Right renal cortex interstitium (tissue), 3 donors: ENCODE data around the gene DGKG. TPM values are rescaled to one million over a fixed set of nuclear protein-coding genes. Genes with fewer than 3 reads are reported as not detected.

Source experiments
- DNase-seq, 3 donors: peaks; one replicate each; pipeline ENCODE4 v3.0.0-alpha.2; 2013; ENCODE audit warnings: low read depth in 3 of 3, low spot score in 2 of 3
- polyA plus RNA-seq, 3 donors: library from polyadenylated mRNA; unstranded; fragments of 120-200 nt; gene quantifications; one replicate each; pipeline ENCODE4 v1.2.1, GENCODE V29; 2013; ENCODE audit not compliant: insufficient read length in 3 of 3

The DGKG gene
- polyA plus RNA-seq, 3 donors: 0.44 to 0.78 (median 0.71) TPM

DNA sequence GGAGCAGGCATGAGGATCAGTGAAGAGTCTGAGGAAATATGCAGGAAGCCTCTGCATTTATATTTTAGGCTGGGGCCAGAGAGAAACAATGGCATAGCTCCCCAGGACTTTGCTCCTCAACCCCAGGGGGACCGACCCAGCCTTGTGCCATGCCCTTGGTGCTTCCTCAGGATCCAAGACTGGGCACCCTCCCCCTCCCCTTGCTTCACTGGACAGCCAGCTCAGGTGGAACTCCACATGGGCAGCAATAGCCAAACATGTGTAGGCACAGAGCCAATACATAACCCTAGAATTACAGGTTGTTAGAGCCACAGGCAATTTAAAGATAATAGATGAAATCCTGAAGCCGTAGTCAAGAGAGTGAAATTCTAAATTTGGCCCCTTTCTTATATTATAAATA is 180.1 kb downstream of the DGKG start:
- no peak for DNase-seq

DNA sequence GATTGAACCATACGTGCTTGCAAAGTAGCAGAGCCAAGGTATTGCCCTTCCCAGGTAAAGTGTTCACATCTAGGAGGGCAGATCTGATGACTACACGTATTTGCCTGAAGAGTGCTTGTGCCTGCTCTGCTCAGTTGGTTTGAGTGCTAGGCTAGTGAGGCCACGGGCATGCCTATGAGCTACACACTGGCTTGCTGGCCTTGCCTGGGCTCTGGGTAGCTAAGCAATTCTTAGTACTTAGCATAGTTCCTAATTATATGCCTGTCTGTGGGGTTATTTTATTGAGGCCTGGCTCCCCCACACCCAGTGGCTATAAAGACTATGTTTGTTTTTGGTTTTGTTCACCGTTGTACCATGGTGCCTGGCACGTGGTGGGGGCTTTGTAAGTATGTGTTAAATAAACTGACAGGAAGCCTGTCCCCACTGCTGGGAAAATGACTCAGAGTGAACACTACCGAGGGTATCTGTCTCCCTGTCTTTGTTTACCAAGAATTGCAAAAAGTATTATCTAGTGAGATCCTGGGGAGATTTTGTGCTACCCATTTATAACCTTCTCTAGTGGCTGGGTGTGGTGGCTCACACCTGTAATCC is 181.0 kb downstream of the DGKG start:
- no peak for DNase-seq

DNA sequence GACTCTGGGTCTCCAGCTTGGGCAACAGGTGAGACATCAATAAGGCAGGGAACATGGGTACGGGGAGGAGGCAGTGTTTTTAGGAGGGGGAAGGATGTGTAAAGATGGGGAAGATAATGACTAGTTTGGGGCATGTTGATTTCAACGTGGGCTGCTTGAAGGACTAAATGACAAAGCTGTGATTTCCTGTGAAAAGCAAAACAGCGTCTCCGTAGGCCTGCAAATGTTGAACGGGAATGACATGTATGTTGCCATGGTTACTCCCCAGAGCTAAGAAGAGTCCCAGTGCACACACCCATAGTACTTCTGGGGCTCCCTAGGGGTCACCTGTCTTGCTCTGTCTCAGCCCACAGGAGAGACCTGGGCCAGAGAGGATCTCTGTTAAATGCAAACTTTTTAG is 181.9 kb downstream of the DGKG start:
- DNase-seq: no peak

DNA sequence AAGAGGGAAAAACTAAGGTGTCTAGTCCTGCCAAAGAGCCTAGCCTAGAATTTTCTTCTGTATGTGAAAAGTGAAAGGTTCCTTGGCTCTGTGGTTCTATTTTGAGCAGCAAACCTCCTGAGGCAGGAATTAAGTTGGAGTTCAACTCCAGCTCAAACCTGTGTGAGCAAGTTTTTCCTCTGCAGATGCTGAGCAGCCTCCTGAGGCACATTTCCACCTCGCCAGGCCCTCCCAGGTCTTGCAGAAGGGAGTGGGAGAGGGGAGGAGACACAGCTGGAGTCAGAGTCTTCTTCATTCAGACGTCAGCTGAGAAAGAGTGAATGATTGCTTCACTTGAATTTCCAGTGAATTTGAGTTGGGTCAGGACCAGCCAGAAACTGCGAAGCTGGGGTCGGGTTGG is 183.6 kb downstream of the DGKG start:
- no peak for DNase-seq

DNA sequence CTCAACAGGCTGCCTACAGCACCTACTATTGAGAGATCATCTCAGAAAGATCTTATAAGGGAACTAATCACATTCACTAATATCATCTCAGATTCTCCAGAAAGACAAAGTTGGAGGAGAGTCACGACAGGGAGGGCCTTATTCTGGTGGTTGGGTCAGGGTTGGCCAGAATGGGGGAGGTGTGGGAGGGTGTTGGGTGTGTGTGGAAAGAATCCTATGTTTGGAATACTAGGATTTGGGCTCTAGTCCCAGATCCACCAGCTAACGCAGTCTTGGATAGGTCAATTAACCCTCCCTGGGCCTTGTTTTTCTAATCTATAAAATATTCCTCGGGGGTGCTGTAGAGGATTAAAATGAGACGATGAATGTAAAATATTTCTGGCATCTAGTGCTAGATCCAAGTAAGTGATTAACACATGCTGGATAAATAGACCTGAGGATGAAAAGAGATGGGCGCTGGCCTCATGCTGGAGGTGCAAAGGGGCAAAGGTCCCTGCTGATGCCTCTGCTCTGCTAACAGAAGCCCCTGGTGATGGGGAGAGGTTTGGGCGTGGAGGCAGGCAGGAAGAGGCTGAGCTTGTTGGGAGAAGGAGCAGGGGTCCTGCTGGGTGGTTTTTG is 185.6 kb downstream of the DGKG start:
- DNase-seq: no peak

DNA sequence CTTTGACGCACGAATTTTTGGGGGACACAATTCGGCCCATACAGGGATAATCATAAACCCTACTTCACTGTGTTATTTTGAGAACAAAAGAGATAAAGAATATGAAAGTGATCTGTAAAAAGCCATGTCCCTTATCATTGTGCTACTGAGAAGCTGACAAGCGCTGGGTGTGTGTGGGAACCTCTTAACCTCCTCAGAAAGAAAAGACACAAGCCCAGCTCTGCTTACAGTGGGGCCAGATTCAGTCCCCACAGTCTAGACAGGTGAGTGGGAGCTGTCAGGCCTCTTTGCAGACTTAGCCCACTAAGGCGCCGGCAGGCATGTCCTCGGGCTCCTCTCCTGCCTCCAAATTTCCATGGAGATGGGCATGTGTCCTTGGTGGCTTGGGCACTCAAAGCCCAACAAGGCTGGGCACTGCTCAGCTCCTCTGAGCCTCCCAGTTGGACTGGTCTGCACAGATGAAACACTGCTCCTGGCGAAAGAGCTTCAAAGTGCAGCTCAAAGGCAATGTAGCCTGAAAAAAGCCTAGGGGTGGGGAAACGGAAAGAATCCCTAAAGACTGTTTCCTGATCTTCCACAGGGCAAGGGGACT is 188.7 kb downstream of the DGKG start:
- no peak for DNase-seq

DNA sequence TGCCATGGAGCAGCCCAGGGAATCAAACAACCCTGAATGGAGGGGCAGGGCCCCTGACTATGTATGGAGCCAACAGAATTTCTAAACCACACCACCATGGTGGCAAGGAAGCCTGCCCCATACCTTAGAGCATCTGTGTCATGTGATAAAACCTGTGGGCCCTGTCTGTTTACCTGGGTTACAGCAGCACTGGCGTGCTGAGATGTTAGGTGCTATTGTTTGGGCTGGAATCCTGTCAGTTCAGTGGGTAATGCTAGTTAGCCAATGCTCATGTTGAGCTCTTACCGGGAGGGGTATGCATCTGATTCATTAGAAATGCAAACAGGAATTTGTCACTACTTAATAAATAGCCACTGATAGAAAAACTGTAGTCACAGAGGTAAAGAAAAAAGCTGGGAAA is 189.7 kb downstream of the DGKG start:
- DNase-seq: no peak

DNA sequence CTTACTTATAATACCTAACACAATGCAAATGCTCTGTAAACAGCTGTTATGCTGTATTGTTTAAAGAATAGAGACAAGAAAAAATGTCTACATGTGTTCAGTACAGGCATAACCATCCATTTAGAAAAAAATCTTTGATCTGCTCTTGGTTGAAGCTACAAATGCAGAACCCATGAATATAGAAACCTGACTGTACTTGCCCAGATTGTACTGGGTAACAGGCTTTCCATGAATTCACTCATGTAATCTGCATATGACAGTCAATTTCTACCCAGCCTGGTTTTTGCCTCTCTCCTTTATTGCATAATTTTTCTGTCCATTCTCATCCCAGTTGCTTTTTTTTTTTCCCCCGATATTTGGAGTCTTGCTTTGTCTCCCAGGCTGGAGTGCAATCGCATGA is 190.5 kb downstream of the DGKG start:
- DNase-seq: no peak

DNA sequence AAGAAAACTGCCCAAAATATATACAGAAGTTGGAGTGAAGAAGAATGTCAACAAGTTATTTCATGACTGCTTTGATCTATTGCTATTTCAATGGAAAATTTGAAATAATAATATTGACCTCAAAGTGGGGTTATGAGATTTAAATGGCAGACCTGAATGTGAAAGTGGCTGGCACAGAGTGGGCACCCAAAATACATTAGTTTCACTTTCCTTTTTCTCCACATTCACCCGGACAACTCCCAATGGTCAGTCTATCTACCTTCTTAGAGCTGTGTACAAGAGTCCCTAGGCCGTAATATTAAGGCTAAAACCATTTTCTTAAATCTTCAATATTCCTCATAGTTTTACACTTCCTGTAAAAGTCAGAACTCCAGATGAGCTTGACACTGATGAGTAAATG is 191.5 kb downstream of the DGKG start:
- DNase-seq: no peak

DNA sequence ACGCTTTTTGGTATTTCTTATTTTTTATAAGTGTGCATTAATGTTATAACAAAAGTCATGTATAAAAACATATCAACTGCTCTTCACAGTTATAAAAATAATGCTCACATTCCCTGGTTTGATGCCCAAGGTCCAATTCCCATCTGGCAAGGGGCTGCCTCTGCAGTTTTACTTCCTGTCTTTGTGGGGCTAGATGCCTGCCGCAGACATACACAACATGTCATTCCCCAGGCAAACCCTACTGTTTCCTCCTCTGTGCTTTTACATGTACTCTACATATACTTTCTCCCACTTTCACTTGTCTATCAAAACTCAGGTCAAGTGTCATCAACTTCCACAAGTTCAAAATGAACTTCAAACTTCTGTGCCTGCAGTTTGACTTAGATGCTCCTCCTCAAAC is 192.7 kb downstream of the DGKG start:
- no peak for DNase-seq

DNA sequence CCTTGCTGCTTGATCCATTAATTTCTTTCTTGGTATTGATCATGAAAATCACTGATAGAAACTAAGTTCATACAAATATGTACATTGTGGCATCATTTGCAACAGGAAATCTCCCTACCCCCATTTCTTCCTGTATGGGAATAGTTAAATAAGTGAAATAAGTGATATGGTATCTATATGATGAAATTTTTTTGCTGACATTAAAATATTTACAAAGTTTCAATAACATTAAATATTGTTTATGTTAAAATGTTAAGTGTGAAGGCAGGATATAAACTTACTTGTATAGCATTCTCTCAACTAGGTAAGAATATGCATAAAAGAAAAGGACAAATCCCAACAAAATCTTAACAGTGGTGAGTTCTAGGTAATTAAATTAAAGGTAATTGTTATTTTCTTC is 193.1 kb downstream of the DGKG start:
- no peak for DNase-seq

DNA sequence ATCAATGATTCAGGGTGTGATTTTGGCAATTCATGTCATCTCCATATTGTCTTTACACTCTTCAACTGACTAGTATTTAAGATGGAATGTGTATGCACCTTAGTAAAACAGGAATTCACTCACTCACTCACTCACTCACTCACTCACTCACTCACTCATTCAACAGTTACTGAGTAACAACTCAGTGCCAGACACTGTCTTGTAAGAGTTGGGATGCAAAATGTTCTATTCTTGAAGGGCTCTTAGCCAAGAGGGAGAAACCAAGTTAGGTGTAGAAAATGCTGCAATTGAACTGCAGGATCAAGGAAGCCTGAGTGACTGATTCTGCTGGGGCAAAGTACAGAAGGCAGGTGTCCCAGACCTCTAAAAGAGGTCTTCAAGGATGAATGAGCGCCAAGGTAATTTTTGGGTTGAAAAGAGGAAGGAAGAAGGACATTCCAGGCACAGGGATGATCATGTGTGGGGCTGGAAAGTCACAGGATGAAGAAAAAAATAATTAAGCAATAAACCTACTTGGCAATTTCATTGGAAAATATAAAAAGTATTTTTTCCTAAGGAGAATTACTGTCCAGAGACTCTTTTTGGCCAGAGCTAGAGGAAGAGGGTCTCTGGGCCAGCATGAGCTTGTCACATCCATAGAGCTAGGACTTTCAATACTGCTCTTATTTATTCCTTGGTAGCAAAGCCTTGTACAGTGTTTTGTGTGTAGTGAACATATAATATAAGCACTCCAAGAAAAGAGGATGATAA is 194.2 kb downstream of the DGKG start:
- no peak for DNase-seq

DNA sequence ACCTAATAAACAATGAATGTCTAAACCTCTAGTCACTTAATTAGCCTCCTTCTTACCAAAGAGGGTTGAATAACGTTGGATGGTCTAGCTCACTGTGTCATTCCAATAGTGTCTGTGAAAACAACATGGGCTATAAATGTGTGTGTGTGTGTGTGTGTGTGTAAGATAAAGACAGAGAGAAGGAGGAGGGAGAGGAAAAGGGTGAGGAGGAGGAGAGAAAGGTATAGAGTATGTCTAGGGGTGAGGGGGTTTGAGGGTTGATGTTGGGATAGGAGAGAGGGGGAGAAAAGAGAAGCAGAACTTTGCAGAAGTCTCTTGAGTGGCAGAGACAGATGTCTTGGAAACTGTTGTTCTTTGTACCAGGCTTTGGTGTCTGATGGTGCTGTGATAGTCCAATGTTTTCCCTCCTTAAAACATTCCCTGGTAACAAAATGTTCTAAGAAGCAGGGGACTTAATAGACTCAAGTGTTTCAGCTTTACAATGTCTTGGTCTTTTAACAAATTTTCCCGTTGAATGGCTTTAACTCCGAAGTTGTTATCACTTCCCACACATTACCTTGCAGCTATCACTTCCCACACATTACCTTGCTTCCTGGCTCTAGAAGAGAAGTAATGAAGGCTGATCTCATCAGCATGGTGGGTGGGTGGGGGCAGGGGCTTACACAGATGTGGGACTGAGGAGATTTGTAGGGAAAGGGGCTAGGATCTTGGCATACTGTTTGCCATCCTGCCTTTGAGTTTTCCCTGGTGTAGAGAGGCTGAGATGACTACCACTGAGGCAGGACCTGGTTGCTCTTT is 195.3 kb downstream of the DGKG start:
- DNase-seq: no peak

DNA sequence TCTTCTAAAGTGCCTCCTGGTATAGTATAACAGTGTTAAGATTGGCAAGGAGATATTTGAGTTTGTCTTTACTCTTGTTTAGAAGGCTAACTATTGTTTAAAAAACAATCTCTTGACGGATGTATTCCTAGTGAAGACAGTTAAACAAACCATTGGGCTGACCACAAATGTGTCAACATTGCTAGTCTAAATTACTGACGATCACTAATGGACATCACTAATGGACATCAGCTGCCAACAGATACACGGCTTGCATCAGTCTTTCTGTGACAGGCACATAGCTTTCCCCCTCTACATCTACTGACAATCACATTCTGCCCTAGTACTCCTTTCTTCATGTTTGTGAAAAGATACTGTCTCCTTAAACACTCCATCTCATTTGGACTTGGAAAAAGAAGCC is 196.0 kb downstream of the DGKG start:
- DNase-seq: no peak

DNA sequence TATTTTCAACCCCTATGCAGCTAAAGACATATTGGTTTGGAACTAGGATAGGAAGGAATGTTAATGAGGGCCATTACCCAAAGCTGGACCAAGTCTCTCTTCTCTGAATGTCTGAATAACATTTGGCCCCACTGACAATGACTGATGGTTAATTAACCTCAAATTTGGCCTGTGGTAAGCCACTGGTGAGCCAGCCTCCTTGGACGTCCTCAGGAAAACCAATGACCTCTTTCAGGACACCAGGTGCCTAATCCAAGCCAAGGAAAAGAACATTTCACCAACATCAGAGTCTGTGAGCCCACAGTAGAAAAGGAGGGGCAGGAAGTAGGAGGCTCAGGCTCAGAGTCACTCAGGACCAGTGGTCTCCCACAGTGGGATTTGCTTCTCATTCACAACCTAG is 196.7 kb downstream of the DGKG start:
- no peak for DNase-seq

DNA sequence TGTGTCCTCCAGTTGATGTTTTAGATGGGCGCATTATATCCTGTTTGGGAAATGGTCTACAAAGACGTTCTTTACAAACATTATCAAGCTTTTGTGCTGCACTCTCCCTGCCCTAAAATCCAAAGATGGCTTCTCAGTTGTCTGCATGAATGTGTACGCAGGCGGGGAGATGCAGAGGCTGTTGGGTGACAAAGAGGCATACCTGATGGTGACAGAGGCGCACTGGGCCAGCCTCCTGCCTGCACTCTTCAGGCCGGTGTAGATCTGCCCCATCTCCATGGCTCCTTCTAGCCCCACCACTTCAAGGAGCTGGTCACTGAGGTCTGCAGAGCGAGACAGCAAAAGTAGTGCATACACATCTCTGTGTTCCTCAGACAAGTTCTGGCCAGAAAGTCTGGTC is 197.3 kb downstream of the DGKG start:
- no peak for DNase-seq

DNA sequence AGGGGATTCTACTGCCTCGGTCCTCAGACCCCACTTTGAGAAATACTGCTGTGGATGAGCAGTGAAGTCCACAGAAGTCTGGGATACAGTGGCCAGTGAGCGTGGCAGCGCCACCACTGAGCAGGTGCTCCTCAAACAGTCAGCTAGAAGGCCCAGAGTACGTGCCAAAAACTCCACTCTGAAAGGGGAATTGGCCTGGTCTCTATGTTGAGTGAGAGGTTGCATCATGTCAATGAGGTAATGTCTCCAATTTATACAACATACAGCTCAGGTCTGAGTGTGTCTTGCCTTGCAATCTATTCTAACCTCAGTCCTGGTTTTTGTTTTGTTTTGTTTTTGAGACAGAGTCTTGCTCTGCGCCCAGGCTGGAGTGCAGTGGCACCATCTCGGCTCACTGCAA is 199.8 kb downstream of the DGKG start:
- DNase-seq: no peak

DNA sequence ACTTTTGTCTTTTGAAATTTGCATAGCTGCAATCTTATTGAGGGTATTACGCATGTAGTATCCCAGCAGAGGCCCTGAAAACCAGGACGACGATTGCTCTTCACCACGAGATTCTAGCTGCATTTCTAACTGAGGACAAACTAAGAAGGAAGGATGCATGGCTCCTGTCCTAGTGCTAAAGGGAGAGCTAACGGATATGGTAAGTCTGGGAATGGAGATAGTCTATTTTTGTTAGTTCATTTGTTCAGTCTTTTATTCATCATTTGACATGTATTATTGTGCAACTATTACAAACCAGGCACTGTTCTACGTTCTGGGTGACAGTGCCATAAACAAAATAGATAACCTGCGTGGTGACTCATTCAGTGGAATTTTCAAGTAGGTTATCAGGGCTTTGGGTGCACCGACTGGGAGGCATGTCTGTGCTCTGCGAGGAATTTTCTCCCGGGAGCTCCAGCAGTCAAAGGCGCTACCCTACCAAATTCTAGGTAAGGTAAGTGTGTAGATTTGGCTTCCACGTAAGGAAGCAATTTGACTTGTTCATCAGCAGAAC is 201.3 kb downstream of the DGKG start:
- no peak for DNase-seq

DNA sequence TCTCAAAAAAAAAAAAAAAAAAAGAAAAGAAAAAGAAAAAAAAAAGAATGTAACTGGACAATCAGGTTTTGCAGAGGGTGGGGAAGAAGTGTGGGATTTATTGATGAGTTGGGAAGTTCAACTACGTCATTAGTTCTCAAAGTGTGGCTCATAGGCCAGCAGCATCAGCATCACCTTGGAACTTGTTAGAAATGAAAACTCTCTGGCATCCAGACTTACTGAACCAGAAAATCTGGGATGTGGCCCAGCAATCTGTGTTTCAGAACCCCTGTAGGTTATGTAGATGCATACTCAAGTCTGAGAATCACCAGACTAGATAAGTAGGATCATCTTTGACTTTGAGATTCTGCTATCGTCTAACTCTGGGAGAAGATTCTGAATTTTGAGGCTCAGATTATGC is 207.4 kb downstream of the DGKG start:
- no peak for DNase-seq

DNA sequence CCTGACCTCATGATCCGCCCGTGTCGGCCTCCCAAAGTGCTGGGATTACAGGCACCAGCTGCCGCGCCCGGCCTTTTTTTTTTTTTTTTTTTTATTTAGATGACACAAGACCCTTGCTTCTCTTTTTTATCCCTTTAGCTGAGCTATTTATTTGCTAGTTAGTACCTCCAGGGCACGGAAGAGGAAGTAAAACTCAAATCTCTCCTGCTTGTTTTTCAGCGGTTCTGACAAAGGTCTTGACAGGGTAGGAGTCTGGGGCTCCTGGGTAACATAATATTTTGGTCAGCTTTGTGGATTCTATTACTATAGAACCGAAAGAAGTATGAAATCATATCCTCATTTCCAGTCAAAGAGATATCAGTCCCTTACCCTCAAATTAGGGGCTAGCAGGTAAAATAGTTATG is 209.1 kb downstream of the DGKG start:
- no peak for DNase-seq

DNA sequence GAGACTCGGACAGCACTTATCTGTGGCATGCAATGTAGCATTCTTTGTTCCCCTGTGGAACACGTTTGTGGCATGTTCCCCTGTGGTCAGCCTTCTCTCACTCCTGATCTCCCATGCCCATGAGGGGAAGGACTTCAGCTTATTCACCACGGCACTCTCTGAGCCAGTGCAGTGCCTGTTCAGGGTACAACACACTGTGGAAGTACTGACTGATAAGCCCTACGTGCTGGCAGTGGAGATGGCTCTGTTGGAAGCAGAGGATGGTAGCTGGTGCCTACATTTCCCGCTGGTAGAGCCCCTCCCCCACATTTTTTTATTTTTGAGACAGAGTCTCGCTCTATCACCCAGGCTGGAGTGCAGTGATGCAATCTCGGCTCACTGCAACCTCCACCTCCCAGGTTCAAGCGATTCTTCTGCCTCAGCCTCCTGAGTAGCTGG is 209.7 kb downstream of the DGKG start:
- no peak for DNase-seq
